Activated naive CD4-positive, alpha-beta T cell treated with anti-CD3 and anti-CD28 coated beads for 36 hours (primary cell): ENCODE data around the gene ACTL6B. TPM values are rescaled to one million over a fixed set of nuclear protein-coding genes. Genes with fewer than 3 reads are reported as not detected.

Source experiments
- CTCF ChIA-PET: fragments of 350-600 bp; sonication (Branson Sonifier 250); formaldehyde crosslinking; loops from one replicate; lab custom pipeline; 2021; ENCODE audit warnings: antibody characterized with exemption; lab: Charles Lee
- DNase-seq: peaks from one replicate; pipeline ENCODE4 v3.0.0-alpha.2; 2020
- H3K27ac Mint-ChIP-seq: one replicate; pipeline ENCODE4 v1.8.0; 2021; ENCODE audit warnings: mild to moderate bottlenecking, mixed read lengths
- H3K27me3 Mint-ChIP-seq: one replicate; pipeline ENCODE4 v1.8.0; 2021; ENCODE audit warnings: low read depth, mixed read lengths
- H3K36me3 Mint-ChIP-seq: one replicate; pipeline ENCODE4 v1.8.0; 2021; ENCODE audit warnings: low read depth, mixed read lengths
- H3K4me1 Mint-ChIP-seq: one replicate; pipeline ENCODE4 v1.8.0; 2021; ENCODE audit warnings: low read depth, mixed read lengths
- H3K4me3 Mint-ChIP-seq: one replicate; pipeline ENCODE4 v1.8.0; 2021; ENCODE audit warnings: mild to moderate bottlenecking, moderate library complexity, mixed read lengths
- H3K9me3 Mint-ChIP-seq: one replicate; pipeline ENCODE4 v1.8.0; 2021; ENCODE audit warnings: mixed read lengths
- intact Hi-C: fragments of 100-400 bp; cut with micrococcal nuclease; formaldehyde crosslinking; loops from one replicate; pipeline ENCODE4 v1.15.1; 2023
- total RNA-seq, 2 experiments: library from RNA; stranded (reverse); gene quantifications; one replicate each; pipeline ENCODE4 v1.2.3, GENCODE V29; 2021

The ACTL6B gene
- total RNA-seq, 2 experiments from 2014 or later: not detected

- peak overlapping the region; percentile 75 for H3K4me3 Mint-ChIP-seq
- intact Hi-C loops: loop anchor here (1.0 to 2.0 kb wide), 5 partner anchors 9 to 249 kb away; partner anchors contain the start of genes FBXO24, LRCH4, MOSPD3 and SLC12A9
- H3K36me3 Mint-ChIP-seq: no peaks in the 10 kb centered on the region
- H3K27me3 Mint-ChIP-seq: no peaks in the 10 kb centered on the region
- peak overlapping the region; percentile 67 for H3K27ac Mint-ChIP-seq
- DNase-seq: no peak
- no peaks in the 10 kb centered on the region for H3K9me3 Mint-ChIP-seq
- H3K4me1 Mint-ChIP-seq: peaks cover 12% of the 10 kb centered on the region
- CTCF ChIA-PET: interaction anchor here (1.2 to 1.4 kb wide), 2 partner anchors 102 to 122 kb away, joined by 3 to 4 read pairs; partner anchors contain the start of gene POP7
Observed at GRCh38 chr7:100603726-100604027, 52.6 kb downstream of the ACTL6B start.

- no peak for DNase-seq
- intact Hi-C loops: no loop called here
- Mint-ChIP-seq H3K27me3 (no peaks in the 10 kb centered on the region), H3K36me3 (no peaks in the 10 kb centered on the region), H3K27ac (no peak overlapping the region), H3K9me3 (no peaks in the 10 kb centered on the region), H3K4me1 (peaks cover 12% of the 10 kb centered on the region), H3K4me3 (peak overlapping the region; percentile 75)
- CTCF ChIA-PET: interaction anchor here (1.2 to 1.7 kb wide), 3 partner anchors 89 to 123 kb away, joined by 3 to 8 read pairs (median 4); partner anchors contain the start of gene POP7
Observed at GRCh38 chr7:100602889-100603725, 53.1 kb downstream of the ACTL6B start.

- intact Hi-C loops: no loop called here
- CTCF ChIA-PET: no interaction called here
- Mint-ChIP-seq H3K36me3 (no peaks in the 10 kb centered on the region), H3K9me3 (no peaks in the 10 kb centered on the region), H3K4me1 (peaks cover 12% of the 10 kb centered on the region), H3K27me3 (no peaks in the 10 kb centered on the region), H3K27ac (no peak overlapping the region), H3K4me3 (no peak overlapping the region)
- no peak for DNase-seq
Observed at GRCh38 chr7:100600730-100601038, 55.6 kb downstream of the ACTL6B start.

GRCh38 chr7:100599911-100600729 is 56.1 kb downstream of the ACTL6B start:
- H3K27ac Mint-ChIP-seq: no peak overlapping the region

GRCh38 chr7:100598425-100598824 is 57.8 kb downstream of the ACTL6B start:
- intact Hi-C loops: no loop called here
- DNase-seq: no peak
- Mint-ChIP-seq H3K4me1 (peaks cover under 1% of the 10 kb centered on the region), H3K27me3 (no peaks in the 10 kb centered on the region), H3K9me3 (no peaks in the 10 kb centered on the region), H3K4me3 (no peak overlapping the region), H3K27ac (no peak overlapping the region), H3K36me3 (no peaks in the 10 kb centered on the region)
- CTCF ChIA-PET: interaction anchor here (0.7 to 2.3 kb wide), 3 partner anchors 10 to 254 kb away, joined by 3 to 8 read pairs (median 4); partner anchors contain the start of gene SLC12A9

More at GRCh38 chr7:100599911-100600729, 56.1 kb downstream of the ACTL6B start:
- H3K4me3 Mint-ChIP-seq: no peak overlapping the region
- peaks cover 9% of the 10 kb centered on the region for H3K4me1 Mint-ChIP-seq
- intact Hi-C loops: no loop called here
- H3K27me3 Mint-ChIP-seq: no peaks in the 10 kb centered on the region
- H3K9me3 Mint-ChIP-seq: no peaks in the 10 kb centered on the region
- DNase-seq: no peak
- CTCF ChIA-PET: interaction anchor here (0.6 to 2.3 kb wide), 2 partner anchors 12 to 125 kb away, joined by 4 to 8 read pairs; no protein-coding TSS in a partner anchor
- H3K36me3 Mint-ChIP-seq: no peaks in the 10 kb centered on the region

GRCh38 chr7:100595188-100595587 is 61.1 kb downstream of the ACTL6B start:
- CTCF ChIA-PET: interaction anchor here (1.4 kb wide), 1 partner anchor 31 kb away, joined by 3 read pairs; no protein-coding TSS in a partner anchor
- no peaks in the 10 kb centered on the region for H3K36me3 Mint-ChIP-seq
- intact Hi-C loops: no loop called here
- DNase-seq: no peak
- H3K9me3 Mint-ChIP-seq: no peaks in the 10 kb centered on the region
- no peak overlapping the region for H3K4me3 Mint-ChIP-seq
- H3K4me1 Mint-ChIP-seq: no peaks in the 10 kb centered on the region
- H3K27me3 Mint-ChIP-seq: peaks cover 5% of the 10 kb centered on the region
- no peak overlapping the region for H3K27ac Mint-ChIP-seq

Other genes starting within 250 kb of the ACTL6B start
- 1 to 10 TPM; 3.5 to 5.2 TPM for gene ZCWPW1, start 227.7 kb downstream of the ACTL6B start, total RNA-seq
- 10 to 100 TPM; 39.3 to 39.7 TPM for gene MEPCE, start 226.6 kb downstream of the ACTL6B start, total RNA-seq
- gene PPP1R35, start 220.0 kb downstream of the ACTL6B start, total RNA-seq: 10 to 100 TPM; 45.3 to 53.6 TPM
- gene SPACDR, start 192.2 kb downstream of the ACTL6B start, total RNA-seq: 1 to 10 TPM; 2.3 to 2.6 TPM
- gene TSC22D4, start 177.2 kb downstream of the ACTL6B start, total RNA-seq: 10 to 100 TPM; 46.0 to 48.7 TPM
- gene NYAP1, start 172.5 kb downstream of the ACTL6B start, total RNA-seq: under 1 TPM; 0.17 to 0.30 TPM
- gene AGFG2, start 117.2 kb downstream of the ACTL6B start, total RNA-seq: 10 to 100 TPM; 23.4 to 23.9 TPM
- gene SAP25, start 82.5 kb downstream of the ACTL6B start, total RNA-seq: 10 to 100 TPM; 13.7 to 15.7 TPM
- gene LRCH4, start 70.3 kb downstream of the ACTL6B start, total RNA-seq: 10 to 100 TPM; 78.0 to 81.2 TPM
- gene FBXO24, start 70.1 kb downstream of the ACTL6B start, total RNA-seq: 1 to 10 TPM; 1.5 to 2.6 TPM
- gene PCOLCE, start 54.1 kb downstream of the ACTL6B start, total RNA-seq: 1 to 10 TPM; 5.8 to 6.8 TPM
- 10 to 100 TPM; 12.3 to 13.0 TPM for gene MOSPD3, start 43.9 kb downstream of the ACTL6B start, total RNA-seq
- gene TFR2, start 14.9 kb downstream of the ACTL6B start, total RNA-seq: 1 to 10 TPM; 4.2 to 5.1 TPM
- gene GNB2, start 17.3 kb upstream of the ACTL6B start, total RNA-seq: 100 to 1,000 TPM; 221 TPM
- gene GIGYF1, start 37.8 kb upstream of the ACTL6B start, total RNA-seq: 10 to 100 TPM; 32.8 to 37.8 TPM
- gene POP7, start 49.7 kb upstream of the ACTL6B start, total RNA-seq: 10 to 100 TPM; 23.2 to 29.6 TPM
- gene EPO, start 64.0 kb upstream of the ACTL6B start, total RNA-seq: not detected
- not detected for gene ZAN, start 77.1 kb upstream of the ACTL6B start, total RNA-seq
- gene EPHB4, start 171.1 kb upstream of the ACTL6B start, total RNA-seq: 1 to 10 TPM; 5.9 to 6.0 TPM
- gene SLC12A9, start 196.3 kb upstream of the ACTL6B start, total RNA-seq: 10 to 100 TPM; 10.1 to 10.5 TPM
- gene TRIP6, start 210.9 kb upstream of the ACTL6B start, total RNA-seq: 10 to 100 TPM; 19.8 to 21.0 TPM
- gene SRRT, start 218.7 kb upstream of the ACTL6B start, total RNA-seq: 100 to 1,000 TPM; 166 to 169 TPM
- 1 to 10 TPM in 1 of 2 experiments, under 1 TPM in 1; 0.64 to 1.4 TPM for gene UFSP1, start 233.3 kb upstream of the ACTL6B start, total RNA-seq
- not detected for gene ACHE, start 239.4 kb upstream of the ACTL6B start, total RNA-seq